H1 (cell line): ENCODE measurements around the gene CDK8. TPM values are rescaled to one million over a fixed set of nuclear protein-coding genes. Genes with fewer than 3 reads are reported as not detected.

Source experiments
- CTCF ChIA-PET: fragments of 300-600 bp; sonication (Branson Sonifier 250); formaldehyde crosslinking; loops from one replicate; lab custom pipeline; 2021; ENCODE audit not compliant: partially characterized antibody; lab: Charles Lee
- POLR2A ChIA-PET: fragments of 300-600 bp; sonication (Branson Sonifier 250); formaldehyde crosslinking; loops from one replicate; lab custom pipeline; 2021; ENCODE audit warnings: inconsistent platforms; ENCODE audit not compliant: partially characterized antibody; lab: Charles Lee
- DNase-seq, 2 experiments: peaks; one replicate each; pipeline versions ENCODE4 v3.0.0 to v3.0.0-alpha.2; 2010 to 2022; ENCODE audit warnings: low spot score in 2 of 2, low read depth in 1 of 2, mixed read lengths in 1 of 2
- FAIRE-seq: peaks from 2 replicates; lab custom pipeline; 2011; peaks lifted over from hg19 to GRCh38; lab: Jason Lieb, UNC
- H2AFZ ChIP-seq: 2 replicates; pipeline ENCODE4 v1.8.1; 2012; ENCODE audit warnings: low read length, inconsistent platforms
- H2AK5ac ChIP-seq: 2 replicates; pipeline ENCODE4 v1.6.1; 2013; ENCODE audit warnings: low read depth, low read length
- H2BK120ac ChIP-seq: replicated peaks from 2 replicates; pipeline ENCODE3; 2013; ENCODE audit warnings: low read depth, low read length, inconsistent platforms
- H2BK12ac ChIP-seq: 2 replicates; pipeline ENCODE4 v1.6.1; 2013; ENCODE audit warnings: low read depth, low read length
- H2BK15ac ChIP-seq: 2 replicates; pipeline ENCODE4 v1.6.1; 2013; ENCODE audit warnings: low read length
- H2BK20ac ChIP-seq: 2 replicates; pipeline ENCODE4 v1.6.1; 2013; ENCODE audit warnings: low read length
- H2BK5ac ChIP-seq: 2 replicates; pipeline ENCODE4 v1.6.1; 2013; ENCODE audit warnings: low read depth, low read length
- H3K14ac ChIP-seq: 2 replicates; pipeline ENCODE4 v1.6.1; 2013; ENCODE audit warnings: inconsistent platforms; ENCODE audit not compliant: insufficient read length
- H3K18ac ChIP-seq: 2 replicates; pipeline ENCODE4 v1.6.1; 2013; ENCODE audit warnings: low read length; ENCODE audit errors: extremely low read depth
- H3K23ac ChIP-seq: 2 replicates; pipeline ENCODE4 v1.6.1; 2013; ENCODE audit warnings: inconsistent platforms; ENCODE audit not compliant: insufficient read length
- H3K23me2 ChIP-seq: 2 replicates; pipeline ENCODE4 v1.6.1; 2013; ENCODE audit warnings: low read depth, low read length
- H3K27ac ChIP-seq: 2 replicates; pipeline ENCODE4 v1.6.1; 2011; ENCODE audit warnings: low read depth, low read length, inconsistent platforms
- H3K27me3 ChIP-seq, 4 experiments: replicated peaks in 1 of 4; 1 replicate in 1 of 4; 2 replicates in 3 of 4; pipeline versions ENCODE4 v1.6.1 to v1.8.1; 2011 to 2013; ENCODE audit warnings: low read length in 3 of 4, mild to moderate bottlenecking in 3 of 4, inconsistent platforms in 2 of 4, mixed read lengths in 2 of 4, moderate library complexity in 1 of 4; ENCODE audit not compliant: control insufficient read depth in 3 of 4, insufficient read depth in 3 of 4; ENCODE audit errors: extremely low read depth in 1 of 4
- H3K36me3 ChIP-seq, 4 experiments: 2 replicates each; pipeline versions ENCODE4 v1.6.1 to v1.8.1; 2011 to 2013; ENCODE audit warnings: mild to moderate bottlenecking in 4 of 4, low read length in 3 of 4, moderate library complexity in 2 of 4, control low read depth in 1 of 4, inconsistent platforms in 1 of 4; ENCODE audit not compliant: insufficient read depth in 4 of 4, control insufficient read depth in 2 of 4
- H3K4ac ChIP-seq: replicated peaks from 2 replicates; pipeline ENCODE3; 2013; ENCODE audit warnings: low read length, low read depth, mixed read lengths, inconsistent platforms; ENCODE audit not compliant: insufficient read length
- H3K4me1 ChIP-seq, 4 experiments: replicated peaks in 1 of 4; 1 replicate in 1 of 4; 2 replicates in 3 of 4; pipeline versions ENCODE4 v1.6.1 to v1.8.1; 2011 to 2013; ENCODE audit warnings: low read length in 3 of 4, inconsistent platforms in 2 of 4, mixed read lengths in 1 of 4; ENCODE audit not compliant: insufficient read depth in 4 of 4, control insufficient read depth in 3 of 4
- H3K4me2 ChIP-seq, 2 experiments: 2 replicates each; pipeline versions ENCODE4 v1.6.1 to v1.8.1; 2011 to 2013; ENCODE audit warnings: low read depth in 2 of 2, low read length in 2 of 2, control low read depth in 1 of 2, inconsistent platforms in 1 of 2, mild to moderate bottlenecking in 1 of 2; ENCODE audit not compliant: insufficient read depth in 1 of 2
- H3K4me3 ChIP-seq, 4 experiments: fragments of 200-600, 300-600 bp in 1 of 4; sonication (generic), shearing (Covaris generic), sonication (Bioruptor Twin) in 1 of 4; 2 replicates each; pipeline versions ENCODE4 v1.5.1 to v1.8.1; 2011 to 2016; ENCODE audit warnings: low read length in 4 of 4, low read depth in 3 of 4, control low read depth in 2 of 4, inconsistent platforms in 2 of 4, mild to moderate bottlenecking in 2 of 4, mixed read lengths in 1 of 4, moderate library complexity in 1 of 4; ENCODE audit not compliant: insufficient read depth in 2 of 4; ENCODE audit errors: extremely low read depth in 1 of 4
- H3K56ac ChIP-seq: replicated peaks from 2 replicates; pipeline ENCODE3; 2013; ENCODE audit warnings: low read depth, mild to moderate bottlenecking, mixed read lengths, low read length, inconsistent platforms; ENCODE audit not compliant: insufficient read length
- H3K79me1 ChIP-seq: 2 replicates; pipeline ENCODE4 v1.6.1; 2013; ENCODE audit warnings: low read depth, low read length, control low read depth
- H3K79me2 ChIP-seq, 2 experiments: 2 replicates each; pipeline versions ENCODE4 v1.6.1 to v1.8.1; 2012 to 2013; ENCODE audit warnings: low read length in 2 of 2, mild to moderate bottlenecking in 2 of 2, inconsistent platforms in 1 of 2; ENCODE audit not compliant: insufficient read depth in 2 of 2, control insufficient read depth in 1 of 2
- H3K9ac ChIP-seq, 4 experiments: replicated peaks in 1 of 4; 1 replicate in 1 of 4; 2 replicates in 3 of 4; pipeline versions ENCODE4 v1.6.1 to v1.8.1; 2011 to 2013; ENCODE audit warnings: low read depth in 3 of 4, low read length in 3 of 4, control low read depth in 2 of 4, mild to moderate bottlenecking in 2 of 4, moderate library complexity in 2 of 4, inconsistent platforms in 1 of 4; ENCODE audit errors: extremely low read depth in 1 of 4
- H3K9me3 ChIP-seq, 2 experiments: 2 replicates each; pipeline versions ENCODE4 v1.6.1 to v1.8.1; 2012 to 2013; ENCODE audit warnings: mild to moderate bottlenecking in 2 of 2, moderate library complexity in 2 of 2, control low read depth in 1 of 2, inconsistent platforms in 1 of 2, low read depth in 1 of 2, low read length in 1 of 2, mixed read lengths in 1 of 2; ENCODE audit not compliant: insufficient read depth in 2 of 2
- H4K20me1 ChIP-seq, 2 experiments: replicated peaks in 1 of 2; 2 replicates each; pipeline versions ENCODE3 to v1.8.1; 2011 to 2013; ENCODE audit warnings: inconsistent platforms in 2 of 2, low read length in 2 of 2, mild to moderate bottlenecking in 1 of 2; ENCODE audit not compliant: insufficient read depth in 2 of 2, control insufficient read depth in 1 of 2
- H4K5ac ChIP-seq: 2 replicates; pipeline ENCODE4 v1.6.1; 2013; ENCODE audit warnings: low read length, low read depth, mixed read lengths, inconsistent platforms; ENCODE audit not compliant: insufficient read length
- H4K8ac ChIP-seq: 2 replicates; pipeline ENCODE4 v1.8.0; 2013; ENCODE audit warnings: mild to moderate bottlenecking, moderate library complexity, low read length, inconsistent platforms; ENCODE audit not compliant: insufficient read depth; ENCODE audit errors: extremely low read depth
- H4K91ac ChIP-seq: replicated peaks from 2 replicates; pipeline ENCODE3; 2013; ENCODE audit warnings: low read length, mixed read lengths, inconsistent platforms; ENCODE audit not compliant: insufficient read length
- ASH2L ChIP-seq: fragments of 200-600, 300-600 bp; sonication (generic); IDR thresholded peaks from one replicate; pipeline ENCODE4 v1.7.1; 2017; ENCODE audit warnings: low read length
- CBX5 ChIP-seq: fragments of 300-800, 300-1000 bp; sonication (generic); IDR thresholded peaks from 2 replicates; pipeline ENCODE4 v1.7.1; 2016; ENCODE audit warnings: antibody characterized with exemption, low read length, low read depth
- CREB1 ChIP-seq: IDR thresholded peaks from 2 replicates; pipeline ENCODE4 v1.6.1; 2012; ENCODE audit warnings: inconsistent platforms
- GTF2F1 ChIP-seq: IDR thresholded peaks from 2 replicates; pipeline ENCODE4 v1.6.1; 2012; ENCODE audit warnings: low read depth, low read length, improper control_type of control experiment, borderline replicate concordance
- KDM4A ChIP-seq: IDR thresholded peaks from one replicate; pipeline ENCODE4 v1.7.1; 2012; ENCODE audit warnings: low read depth, mild to moderate bottlenecking, moderate library complexity, low read length, inconsistent platforms; ENCODE audit not compliant: severe bottlenecking
- POU5F1 ChIP-seq: IDR thresholded peaks from 2 replicates; pipeline ENCODE4 v1.6.1; 2011; ENCODE audit warnings: low read depth, mild to moderate bottlenecking, low read length, moderate library complexity
- RAD21 ChIP-seq, 2 experiments: IDR thresholded peaks in 1 of 2; conservative IDR thresholded peaks in 1 of 2; 2 replicates each; pipeline ENCODE4 v1.6.1; 2011; ENCODE audit warnings: low read depth in 2 of 2, low read length in 2 of 2, improper control_type of control experiment in 1 of 2, inconsistent platforms in 1 of 2, mild to moderate bottlenecking in 1 of 2, moderate library complexity in 1 of 2
- RXRA ChIP-seq: IDR thresholded peaks from 2 replicates; pipeline ENCODE4 v1.6.1; 2011; ENCODE audit warnings: low read depth, mild to moderate bottlenecking, low read length, moderate library complexity; ENCODE audit not compliant: insufficient read depth
- SP2 ChIP-seq: IDR thresholded peaks from 2 replicates; pipeline ENCODE4 v1.6.1; 2012; ENCODE audit warnings: mild to moderate bottlenecking, low read length, inconsistent platforms
- TAF1 ChIP-seq: IDR thresholded peaks from 2 replicates; pipeline ENCODE4 v1.6.1; 2011; ENCODE audit warnings: mild to moderate bottlenecking, low read depth, low read length
- TBP ChIP-seq: IDR thresholded peaks from 2 replicates; pipeline ENCODE4 v1.6.1; 2011; ENCODE audit warnings: low read depth, low read length, improper control_type of control experiment
- WGBS, 2 experiments: shearing (Covaris generic) in 1 of 2; methylation state at CpG; one replicate each; pipeline versions ENCODE4 v1.1.6 to v1.1.7; 2013 to 2015; ENCODE audit warnings: low lambda C conversion rate in 2 of 2, mixed read lengths in 2 of 2, inconsistent platforms in 1 of 2, low coverage in 1 of 2, missing lambda C conversion rate in 1 of 2; ENCODE audit not compliant: insufficient replicate concordance in 2 of 2, insufficient coverage in 1 of 2, insufficient read length in 1 of 2; ENCODE audit errors: extremely low coverage in 1 of 2, missing lambda C conversion rate in 1 of 2; 5-methylcytosine and 5-hydroxymethylcytosine counted together
- polyA plus RNA-seq, 7 experiments: library from polyadenylated mRNA; depleted of rRNA in 3 of 7; stranded (reverse) in 5 of 7; unstranded in 2 of 7; fragments of >200 nt in 5 of 7; fragments of 200-250 nt in 2 of 7; gene quantifications; 1 replicate in 5 of 7; 2 replicates in 1 of 7; 4 replicates in 1 of 7; pipeline versions ENCODE4 v1.2.1 to v1.2.3, GENCODE V29; 2011 to 2013; ENCODE audit warnings: missing spikeins in 2 of 7, mixed read lengths in 2 of 7
- total RNA-seq: library from RNA; stranded (reverse); fragmentation: NEBNext Ultra II Directional; extraction: Animal tissue kit (Norgen Biotek cat#: 25700); gene quantifications from 2 replicates; pipeline ENCODE4 v1.2.1, GENCODE V29; 2021

Gene CDK8
- total and polyA plus RNA-seq, 2 of the 8 experiments (the other 6 are each of a cell fraction or from before 2014, with no cell fraction given): 22.1 to 25.6 TPM

DNA sequence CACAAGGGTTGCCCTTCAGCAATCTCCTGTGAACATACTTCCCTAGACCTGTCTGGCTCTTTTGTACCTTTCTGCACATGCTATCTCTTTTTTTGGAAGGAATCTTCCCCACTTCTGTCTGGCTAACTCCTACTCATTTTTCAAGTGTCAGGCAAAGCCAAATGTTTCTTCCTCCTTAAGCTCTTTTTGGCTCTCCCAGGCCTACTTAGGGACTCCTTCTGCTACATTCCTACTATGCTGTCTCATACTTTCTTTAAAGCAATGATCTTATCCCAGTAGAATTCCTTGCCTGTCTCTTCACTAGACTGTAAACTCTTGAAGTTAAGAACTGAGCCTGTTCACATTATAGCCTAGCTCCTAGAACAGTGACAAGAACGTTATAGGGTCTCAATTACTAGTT, 188.6 kb downstream of the CDK8 start:
- H3K9ac ChIP-seq: no peak overlapping the region
- H3K14ac ChIP-seq: no peak overlapping the region
- no peak overlapping the region for H3K56ac ChIP-seq
- no peaks in the 10 kb centered on the region for H3K23me2 ChIP-seq
- no peak overlapping the region for H2BK20ac ChIP-seq
- H3K36me3 ChIP-seq: no peaks in the 10 kb centered on the region
- no peak overlapping the region for H3K23ac ChIP-seq
- no peaks in the 10 kb centered on the region for H3K79me1 ChIP-seq
- no peak overlapping the region for H2AFZ ChIP-seq
- CTCF ChIA-PET: interaction anchor here (2.0 kb wide), 1 partner anchor 256 kb away, joined by 4 read pairs; no protein-coding TSS in a partner anchor
- H3K4me2 ChIP-seq: no peak overlapping the region
- H3K27me3 ChIP-seq: no peaks in the 10 kb centered on the region
- H3K4me1 ChIP-seq: no peaks in the 10 kb centered on the region
- no peak overlapping the region for H3K4me3 ChIP-seq
- WGBS, 2 experiments: 57% methylated on average over 1 of the region's 1 CpG; no CpG with 5 or more reads in 1 of the 2 experiments
- FAIRE-seq (no peak), DNase-seq (no peak)
- H2BK12ac ChIP-seq: no peak overlapping the region
- no peak overlapping the region for H2BK5ac ChIP-seq
- H2BK120ac ChIP-seq: no peak overlapping the region
- H4K91ac ChIP-seq: no peak overlapping the region
- no peak overlapping the region for H2AK5ac ChIP-seq
- no peak overlapping the region for H3K4ac ChIP-seq
- H3K79me2 ChIP-seq: no peaks in the 10 kb centered on the region
- no peak overlapping the region for H3K18ac ChIP-seq
- no peak overlapping the region for H2BK15ac ChIP-seq
- H4K5ac ChIP-seq: no peak overlapping the region
- POLR2A ChIA-PET: no interaction called here
- H3K9me3 ChIP-seq: 0 out of 4 replicates have a peak, but pooled peaks cover 0 to 1% of the 10 kb centered on the region in 2 experiments
- H3K27ac ChIP-seq: no peak overlapping the region
- H4K20me1 ChIP-seq: no peaks in the 10 kb centered on the region
- H4K8ac ChIP-seq: no peak overlapping the region
- TF ChIP-seq ASH2L (no peak), POU5F1 (no peak), CREB1 (no peak), RAD21 (IDR thresholded peaks at IDR 0.05 in 1 of 2, conservative IDR thresholded peaks at IDR 0.05 in 1 of 2; ENCODE audit: low read depth in 2 of 2, low read length in 2 of 2) (no peak), GTF2F1 (no peak), TAF1 (no peak), KDM4A (no peak), RXRA (no peak), TBP (no peak), CBX5 (no peak), SP2 (no peak)
